HepG2 (cell line): ENCODE data around the gene GNG7. TPM values are rescaled to one million over a fixed set of nuclear protein-coding genes. Genes with fewer than 3 reads are reported as not detected.
A peak's percentile ranks its signal among the peaks of the same experiment; 100 is the strongest.

ENCODE experiments used
- ATF7 ChIP-seq, 2 experiments: fragments of 450-650 bp in 1 of 2; sonication (generic) in 1 of 2; formaldehyde crosslinking in 1 of 2; IDR thresholded peaks; 2 replicates each; pipeline versions ENCODE4 v1.4.0 to v1.6.1; 2016 to 2020; ENCODE audit warnings: antibody characterized with exemption in 1 of 2, mild to moderate bottlenecking in 1 of 2, missing genetic modification reagents in 1 of 2
- BCL6 ChIP-seq: IDR thresholded peaks from 2 replicates; pipeline ENCODE4 v1.6.1; 2016; ENCODE audit warnings: missing genetic modification reagents, missing compliant biosample characterization
- RELA ChIP-seq: sonication (generic); formaldehyde crosslinking; IDR thresholded peaks from 2 replicates; pipeline ENCODE4 v1.4.0; 2020; ENCODE audit warnings: missing genetic modification reagents
- SSRP1 ChIP-seq: IDR thresholded peaks from 2 replicates; pipeline ENCODE4 v1.6.1; 2016; ENCODE audit warnings: control low read depth
- TOPORS ChIP-seq: sonication (generic); formaldehyde crosslinking; IDR thresholded peaks from 2 replicates; pipeline ENCODE4 v1.8.0; 2023; ENCODE audit warnings: mild to moderate bottlenecking, missing genetic modification reagents
- ZBTB3 ChIP-seq: sonication (generic); formaldehyde crosslinking; IDR thresholded peaks from 2 replicates; pipeline ENCODE4 v1.4.0; 2020; ENCODE audit warnings: low read depth, mild to moderate bottlenecking, moderate library complexity, missing genetic modification reagents, borderline replicate concordance
- ZNF292 ChIP-seq: sonication (generic); formaldehyde crosslinking; IDR thresholded peaks from 2 replicates; pipeline ENCODE4 v1.8.1; 2022; ENCODE audit warnings: mild to moderate bottlenecking, low read depth, missing genetic modification reagents, borderline replicate concordance
- ZSCAN31 ChIP-seq: sonication (generic); formaldehyde crosslinking; IDR thresholded peaks from 2 replicates; pipeline ENCODE4 v1.5.0; 2020; ENCODE audit warnings: low read depth, mild to moderate bottlenecking, missing genetic modification reagents
- polyA plus RNA-seq, 8 experiments: library from polyadenylated mRNA; depleted of rRNA in 3 of 8; stranded (reverse) in 7 of 8; unstranded in 1 of 8; fragments of >200 nt; fragmentation: Illumina TruSeq in 4 of 8; extraction: Trizol in 4 of 8; gene quantifications; 2 replicates each; pipeline versions ENCODE4 v1.2.1 to v1.2.3, GENCODE V29; 2011 to 2016; ENCODE audit warnings: low read depth in 4 of 8, missing spikeins in 1 of 8, mixed read lengths in 1 of 8; ENCODE audit not compliant: insufficient read depth in 1 of 8
- total RNA-seq, 5 experiments: library from RNA; depleted of rRNA; stranded (reverse); fragments of >200 nt; fragmentation: Illumina TruSeq; extraction: Trizol; gene quantifications; 2 replicates each; pipeline ENCODE4 v1.2.3, GENCODE V29; 2016; ENCODE audit warnings: low read depth in 1 of 5
- TF ChIP-seq, protein P1 (sequence below): sonication (generic); formaldehyde crosslinking; IDR thresholded peaks from 2 replicates; pipeline ENCODE4 v1.5.0; 2020; ENCODE audit warnings: mild to moderate bottlenecking, missing genetic modification reagents, borderline replicate concordance
- TF ChIP-seq, protein P2 (sequence below): sonication (generic); formaldehyde crosslinking; IDR thresholded peaks from 2 replicates; pipeline ENCODE4 v1.8.0; 2022; ENCODE audit warnings: mild to moderate bottlenecking, missing genetic modification reagents; ENCODE audit not compliant: insufficient replicate concordance
- TF ChIP-seq, protein P3 (sequence below), 2 experiments: fragments of 450-650 bp in 1 of 2; sonication (generic) in 1 of 2; formaldehyde crosslinking in 1 of 2; IDR thresholded peaks; 2 replicates each; pipeline versions ENCODE4 v1.6.1 to v1.8.0; 2016 to 2022; ENCODE audit warnings: antibody characterized with exemption in 1 of 2, mild to moderate bottlenecking in 1 of 2, missing genetic modification reagents in 1 of 2

The GNG7 gene
- total and polyA plus RNA-seq, 2 of the 13 experiments (the other 11 are each of a cell fraction or from before 2014, with no cell fraction given) = 1.4 to 3.3 TPM

DNA sequence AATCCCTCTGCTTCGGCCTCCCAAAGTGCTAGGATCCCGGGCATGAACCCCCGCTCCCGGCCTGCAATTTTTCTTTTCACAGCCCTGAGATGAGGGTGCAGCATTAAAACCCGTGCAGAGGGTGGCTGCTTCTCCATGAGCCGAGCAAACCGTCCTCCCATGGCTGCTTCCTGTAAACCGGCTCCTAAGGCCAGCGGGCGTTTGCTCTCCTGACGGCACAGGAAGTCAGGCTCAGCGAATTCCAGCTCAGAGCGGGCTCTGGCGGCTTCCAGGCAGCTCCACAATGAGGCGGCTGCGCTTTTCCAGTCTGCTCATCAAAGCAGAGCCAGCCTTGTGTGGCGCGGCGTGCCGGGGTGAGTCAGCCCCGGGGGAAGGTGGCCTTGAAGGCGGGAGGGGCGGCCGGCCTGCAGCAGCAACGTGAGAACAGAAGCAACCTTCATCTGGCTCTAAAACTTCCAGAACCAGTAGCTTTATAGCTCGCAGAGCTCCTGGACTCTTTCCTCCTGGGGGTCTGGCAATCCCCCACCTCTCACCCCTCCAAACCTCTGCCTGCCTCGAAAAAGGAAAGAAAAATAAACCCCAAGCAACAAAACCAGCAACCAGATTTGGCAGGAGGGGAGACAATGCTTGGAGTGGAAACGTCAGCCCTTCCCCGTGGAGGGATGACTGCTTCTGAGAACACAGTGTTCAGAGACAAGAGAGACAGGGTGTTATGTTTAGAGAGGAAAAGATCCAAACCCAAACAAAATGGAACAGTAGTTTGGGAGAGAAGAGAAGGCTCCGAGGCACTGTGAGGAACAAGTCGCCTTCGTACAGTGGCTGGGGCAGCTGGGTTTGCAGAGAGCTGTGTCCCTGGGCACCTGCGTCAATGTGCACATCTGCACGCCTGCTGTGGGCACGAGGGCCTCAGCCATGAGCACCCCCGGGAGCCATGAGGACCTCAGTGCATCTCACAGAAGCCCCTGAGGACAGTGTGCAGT, 158.7 kb downstream of the GNG7 start (continued):
- TF ChIP-seq, protein P1, sequence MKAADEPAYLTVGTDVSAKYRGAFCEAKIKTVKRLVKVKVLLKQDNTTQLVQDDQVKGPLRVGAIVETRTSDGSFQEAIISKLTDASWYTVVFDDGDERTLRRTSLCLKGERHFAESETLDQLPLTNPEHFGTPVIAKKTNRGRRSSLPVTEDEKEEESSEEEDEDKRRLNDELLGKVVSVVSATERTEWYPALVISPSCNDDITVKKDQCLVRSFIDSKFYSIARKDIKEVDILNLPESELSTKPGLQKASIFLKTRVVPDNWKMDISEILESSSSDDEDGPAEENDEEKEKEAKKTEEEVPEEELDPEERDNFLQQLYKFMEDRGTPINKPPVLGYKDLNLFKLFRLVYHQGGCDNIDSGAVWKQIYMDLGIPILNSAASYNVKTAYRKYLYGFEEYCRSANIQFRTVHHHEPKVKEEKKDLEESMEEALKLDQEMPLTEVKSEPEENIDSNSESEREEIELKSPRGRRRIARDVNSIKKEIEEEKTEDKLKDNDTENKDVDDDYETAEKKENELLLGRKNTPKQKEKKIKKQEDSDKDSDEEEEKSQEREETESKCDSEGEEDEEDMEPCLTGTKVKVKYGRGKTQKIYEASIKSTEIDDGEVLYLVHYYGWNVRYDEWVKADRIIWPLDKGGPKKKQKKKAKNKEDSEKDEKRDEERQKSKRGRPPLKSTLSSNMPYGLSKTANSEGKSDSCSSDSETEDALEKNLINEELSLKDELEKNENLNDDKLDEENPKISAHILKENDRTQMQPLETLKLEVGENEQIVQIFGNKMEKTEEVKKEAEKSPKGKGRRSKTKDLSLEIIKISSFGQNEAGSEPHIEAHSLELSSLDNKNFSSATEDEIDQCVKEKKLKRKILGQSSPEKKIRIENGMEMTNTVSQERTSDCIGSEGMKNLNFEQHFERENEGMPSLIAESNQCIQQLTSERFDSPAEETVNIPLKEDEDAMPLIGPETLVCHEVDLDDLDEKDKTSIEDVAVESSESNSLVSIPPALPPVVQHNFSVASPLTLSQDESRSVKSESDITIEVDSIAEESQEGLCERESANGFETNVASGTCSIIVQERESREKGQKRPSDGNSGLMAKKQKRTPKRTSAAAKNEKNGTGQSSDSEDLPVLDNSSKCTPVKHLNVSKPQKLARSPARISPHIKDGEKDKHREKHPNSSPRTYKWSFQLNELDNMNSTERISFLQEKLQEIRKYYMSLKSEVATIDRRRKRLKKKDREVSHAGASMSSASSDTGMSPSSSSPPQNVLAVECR = peak; percentile 72; the same call in 1 of the 2 replicates
- TF ChIP-seq, protein P2, sequence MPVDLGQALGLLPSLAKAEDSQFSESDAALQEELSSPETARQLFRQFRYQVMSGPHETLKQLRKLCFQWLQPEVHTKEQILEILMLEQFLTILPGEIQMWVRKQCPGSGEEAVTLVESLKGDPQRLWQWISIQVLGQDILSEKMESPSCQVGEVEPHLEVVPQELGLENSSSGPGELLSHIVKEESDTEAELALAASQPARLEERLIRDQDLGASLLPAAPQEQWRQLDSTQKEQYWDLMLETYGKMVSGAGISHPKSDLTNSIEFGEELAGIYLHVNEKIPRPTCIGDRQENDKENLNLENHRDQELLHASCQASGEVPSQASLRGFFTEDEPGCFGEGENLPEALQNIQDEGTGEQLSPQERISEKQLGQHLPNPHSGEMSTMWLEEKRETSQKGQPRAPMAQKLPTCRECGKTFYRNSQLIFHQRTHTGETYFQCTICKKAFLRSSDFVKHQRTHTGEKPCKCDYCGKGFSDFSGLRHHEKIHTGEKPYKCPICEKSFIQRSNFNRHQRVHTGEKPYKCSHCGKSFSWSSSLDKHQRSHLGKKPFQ (CRISPR knock-in tag) = peak; percentile 67
- TF ChIP-seq ZSCAN31 = peak; percentile 70; the same call in 1 of the 2 replicates
- TF ChIP-seq, protein P3, sequence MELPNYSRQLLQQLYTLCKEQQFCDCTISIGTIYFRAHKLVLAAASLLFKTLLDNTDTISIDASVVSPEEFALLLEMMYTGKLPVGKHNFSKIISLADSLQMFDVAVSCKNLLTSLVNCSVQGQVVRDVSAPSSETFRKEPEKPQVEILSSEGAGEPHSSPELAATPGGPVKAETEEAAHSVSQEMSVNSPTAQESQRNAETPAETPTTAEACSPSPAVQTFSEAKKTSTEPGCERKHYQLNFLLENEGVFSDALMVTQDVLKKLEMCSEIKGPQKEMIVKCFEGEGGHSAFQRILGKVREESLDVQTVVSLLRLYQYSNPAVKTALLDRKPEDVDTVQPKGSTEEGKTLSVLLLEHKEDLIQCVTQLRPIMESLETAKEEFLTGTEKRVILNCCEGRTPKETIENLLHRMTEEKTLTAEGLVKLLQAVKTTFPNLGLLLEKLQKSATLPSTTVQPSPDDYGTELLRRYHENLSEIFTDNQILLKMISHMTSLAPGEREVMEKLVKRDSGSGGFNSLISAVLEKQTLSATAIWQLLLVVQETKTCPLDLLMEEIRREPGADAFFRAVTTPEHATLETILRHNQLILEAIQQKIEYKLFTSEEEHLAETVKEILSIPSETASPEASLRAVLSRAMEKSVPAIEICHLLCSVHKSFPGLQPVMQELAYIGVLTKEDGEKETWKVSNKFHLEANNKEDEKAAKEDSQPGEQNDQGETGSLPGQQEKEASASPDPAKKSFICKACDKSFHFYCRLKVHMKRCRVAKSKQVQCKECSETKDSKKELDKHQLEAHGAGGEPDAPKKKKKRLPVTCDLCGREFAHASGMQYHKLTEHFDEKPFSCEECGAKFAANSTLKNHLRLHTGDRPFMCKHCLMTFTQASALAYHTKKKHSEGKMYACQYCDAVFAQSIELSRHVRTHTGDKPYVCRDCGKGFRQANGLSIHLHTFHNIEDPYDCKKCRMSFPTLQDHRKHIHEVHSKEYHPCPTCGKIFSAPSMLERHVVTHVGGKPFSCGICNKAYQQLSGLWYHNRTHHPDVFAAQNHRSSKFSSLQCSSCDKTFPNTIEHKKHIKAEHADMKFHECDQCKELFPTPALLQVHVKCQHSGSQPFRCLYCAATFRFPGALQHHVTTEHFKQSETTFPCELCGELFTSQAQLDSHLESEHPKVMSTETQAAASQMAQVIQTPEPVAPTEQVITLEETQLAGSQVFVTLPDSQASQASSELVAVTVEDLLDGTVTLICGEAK (IDR thresholded peaks at IDR 0.05) = no peak
- TF ChIP-seq, protein P3 (CRISPR knock-in tag; IDR thresholded peaks at IDR 0.05) = peak; percentile 50; the same call in 1 of the 2 replicates
- peak; percentile 88; the same call in 1 of the 2 replicates for TF ChIP-seq RELA
- TF ChIP-seq ATF7 (IDR thresholded peaks at IDR 0.05) = no peak
- peak; percentile 69; the same call in 1 of the 2 replicates for TF ChIP-seq ATF7 (CRISPR knock-in tag; IDR thresholded peaks at IDR 0.05)
- peak; percentile 79 for TF ChIP-seq BCL6 (CRISPR knock-in tag)
- 0 out of 2 replicates have a peak, but pooled peaks have one; percentile 35 for TF ChIP-seq TOPORS (CRISPR knock-in tag)
- peak; percentile 99 for TF ChIP-seq ZNF292 (CRISPR knock-in tag)
- peak; percentile 67; the same call in 1 of the 2 replicates for TF ChIP-seq SSRP1
- 0 out of 2 replicates have a peak, but pooled peaks have one; percentile 86 for TF ChIP-seq ZBTB3 (CRISPR knock-in tag)
